ENCODE results near the gene HPS5.

- TF ChIP-seq CTCF (conservative IDR thresholded peaks at IDR 0.05 in 1 of 2, IDR thresholded peaks at IDR 0.05 in 1 of 2; ENCODE audit: extremely low read depth in 1 of 2, insufficient read depth in 1 of 2, low read depth in 1 of 2, low read length in 2 of 2) = no peak
- no peak for TF ChIP-seq EZH2 (IDR thresholded peaks at IDR 0.05; ENCODE audit: borderline replicate concordance, low read length)
Measured at GRCh38 chr11:18367431-18367830, 45.5 kb upstream of the HPS5 start.
